ENCODE measurements around the gene ABTB2.

Gene ABTB2

DNA sequence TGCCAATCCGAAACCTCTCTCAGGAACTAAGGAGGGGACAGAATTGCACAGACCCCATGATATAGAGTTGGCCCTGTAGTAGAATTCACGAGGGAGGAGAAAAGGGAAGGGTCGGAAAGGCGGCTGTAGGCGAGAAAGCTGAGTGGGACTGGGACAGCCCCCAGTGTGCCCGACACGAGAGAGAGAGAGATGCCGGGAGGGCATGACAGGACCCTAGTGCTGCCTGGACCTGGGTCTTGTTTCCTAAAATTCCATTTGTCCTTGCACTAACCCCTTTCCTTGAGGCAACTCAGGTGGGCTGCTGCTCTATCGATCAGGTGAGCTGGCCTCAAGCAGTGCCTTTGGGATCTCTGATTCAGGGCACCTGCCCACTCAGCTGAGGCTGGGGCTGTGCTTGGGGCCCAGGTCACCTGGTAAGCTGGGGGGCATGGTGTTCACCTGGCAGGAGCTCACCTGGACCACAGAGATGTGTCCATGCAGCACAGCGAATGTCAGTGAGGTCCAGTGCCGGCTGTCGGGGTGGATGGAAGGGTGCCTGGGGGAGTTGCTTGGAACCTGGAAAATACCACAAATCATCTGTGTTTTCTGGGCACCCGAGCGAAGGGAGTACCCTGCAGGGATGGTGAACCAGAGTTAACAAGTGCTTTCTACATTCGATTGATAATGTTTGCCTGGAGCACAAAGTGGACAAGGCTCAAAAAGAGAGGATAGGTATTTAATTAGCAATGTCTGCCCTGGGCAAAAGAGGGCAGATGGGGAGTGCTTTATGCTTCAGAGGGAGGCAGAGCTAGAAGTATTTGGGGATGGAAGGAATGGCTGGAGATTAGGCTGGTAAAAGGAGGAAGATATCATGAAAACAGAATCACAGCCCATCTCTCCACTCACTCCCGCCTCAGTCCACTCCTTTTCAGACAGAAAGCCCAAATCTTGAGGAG lies 190.7 kb downstream of the ABTB2 start:
- DNase-seq (ENCODE audit: low read depth in 2 of 2): no peak

- DNase-seq (ENCODE audit: low read depth in 2 of 2): no peak
Measured at GRCh38 chr11:34165786-34166555, 191.8 kb downstream of the ABTB2 start.

- no peak for DNase-seq (ENCODE audit: low read depth in 2 of 2)
Measured at GRCh38 chr11:34165121-34165520, 192.7 kb downstream of the ABTB2 start.

GRCh38 chr11:34162856-34163255 lies 195.0 kb downstream of the ABTB2 start:
- DNase-seq (ENCODE audit: low read depth in 2 of 2): no peak

DNA sequence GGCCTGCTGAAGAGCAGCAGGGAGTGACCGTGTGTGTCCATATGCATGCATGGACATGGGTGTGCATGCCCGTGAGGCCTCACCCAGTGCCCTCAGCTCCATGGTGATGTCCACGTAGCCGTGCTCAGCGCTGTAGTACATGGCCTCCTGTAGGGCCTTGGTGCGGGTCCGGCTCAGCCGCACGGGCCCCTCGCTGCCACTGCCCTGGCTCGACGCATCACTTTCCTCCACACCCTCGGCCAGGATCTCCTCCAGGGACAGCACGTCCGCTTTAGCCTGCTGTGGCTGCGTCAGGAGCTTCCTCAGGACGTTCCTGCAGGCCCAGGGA lies 195.4 kb downstream of the ABTB2 start:
- DNase-seq (ENCODE audit: low read depth in 2 of 2): no peak

- DNase-seq (ENCODE audit: low read depth in 2 of 2): peak in 1 of 2 donors; percentile 7
Measured at GRCh38 chr11:34161812-34162492, 195.9 kb downstream of the ABTB2 start.

DNA sequence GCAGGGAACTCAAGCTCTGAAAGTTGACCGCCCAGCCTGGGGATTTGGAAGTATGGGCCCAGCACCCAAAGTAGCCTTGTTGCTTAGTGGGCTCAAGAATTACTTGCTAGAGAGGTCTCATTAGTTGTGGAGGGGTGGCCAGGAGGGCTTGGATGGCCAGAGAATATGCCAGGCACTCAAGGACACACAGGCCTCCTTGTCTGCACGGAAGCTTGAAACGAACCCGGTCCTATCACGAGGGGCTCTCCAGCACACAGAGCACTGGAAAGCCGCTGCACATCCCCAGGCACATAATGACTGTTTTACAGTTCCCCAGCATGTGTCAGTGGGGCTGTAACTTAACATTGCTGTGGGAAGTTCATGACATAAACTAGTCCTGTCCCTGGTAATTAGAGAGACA lies 196.4 kb downstream of the ABTB2 start:
- DNase-seq (ENCODE audit: low read depth in 2 of 2): no peak

- DNase-seq (ENCODE audit: low read depth in 2 of 2): no peak
Measured at GRCh38 chr11:34160791-34161190, 197.0 kb downstream of the ABTB2 start.

DNA sequence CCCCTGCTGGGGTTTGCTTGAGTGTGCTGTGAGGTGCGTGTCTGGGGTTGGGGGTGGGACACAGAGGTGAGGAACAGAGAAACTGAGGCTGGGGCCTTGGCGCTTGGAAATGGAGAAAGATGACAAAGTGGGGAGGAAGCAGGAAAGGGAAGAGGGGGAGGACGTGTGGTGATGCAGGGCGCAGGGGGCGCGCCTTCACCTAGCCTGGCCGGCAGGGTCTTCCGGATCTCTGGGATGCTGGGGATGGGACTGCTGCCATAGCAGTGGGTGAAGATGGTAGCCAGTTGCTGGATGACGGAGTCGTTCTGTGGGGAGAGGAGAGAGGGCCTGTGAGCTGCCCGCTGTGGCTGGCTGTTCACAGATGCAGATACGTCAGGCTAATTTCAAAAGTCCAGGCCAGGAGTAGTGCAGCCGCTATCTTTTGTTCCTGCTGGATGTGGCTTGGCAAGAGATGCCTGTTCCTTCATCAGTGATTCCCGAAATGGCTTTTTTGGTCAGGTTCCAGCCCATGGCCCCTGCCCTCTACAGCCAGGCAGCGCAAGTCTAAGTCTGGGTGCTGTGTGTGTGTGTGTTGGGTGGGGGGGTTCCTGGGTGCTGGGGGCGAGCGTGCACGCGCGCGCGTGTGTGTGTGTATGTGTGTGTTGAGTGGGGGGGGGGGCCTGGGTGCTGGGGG lies 197.6 kb downstream of the ABTB2 start:
- DNase-seq (ENCODE audit: low read depth in 2 of 2): no peak

GRCh38 chr11:34158661-34159060 lies 199.1 kb downstream of the ABTB2 start:
- no peak for DNase-seq (ENCODE audit: low read depth in 2 of 2)

DNA sequence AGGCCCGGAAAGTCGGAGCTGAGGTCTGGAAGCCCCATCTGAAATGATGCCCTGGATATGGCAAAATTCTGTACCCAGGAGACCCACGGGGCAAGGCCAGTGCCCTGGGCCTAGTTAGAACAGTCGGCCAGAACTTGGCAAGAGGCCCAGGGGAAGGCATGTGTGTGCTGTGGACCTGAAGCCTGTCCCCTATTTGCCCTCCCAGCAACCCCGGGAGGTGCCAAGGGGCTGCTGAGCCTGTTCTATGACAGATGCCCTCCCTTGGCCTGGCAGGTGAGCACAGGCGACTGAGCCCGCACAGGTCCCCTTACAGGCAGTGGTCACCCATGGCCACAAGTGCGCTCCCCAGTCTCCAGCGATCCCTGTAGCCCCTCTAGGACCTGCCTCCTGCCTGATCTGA lies 200.6 kb downstream of the ABTB2 start:
- DNase-seq (ENCODE audit: low read depth in 2 of 2): no peak

DNA sequence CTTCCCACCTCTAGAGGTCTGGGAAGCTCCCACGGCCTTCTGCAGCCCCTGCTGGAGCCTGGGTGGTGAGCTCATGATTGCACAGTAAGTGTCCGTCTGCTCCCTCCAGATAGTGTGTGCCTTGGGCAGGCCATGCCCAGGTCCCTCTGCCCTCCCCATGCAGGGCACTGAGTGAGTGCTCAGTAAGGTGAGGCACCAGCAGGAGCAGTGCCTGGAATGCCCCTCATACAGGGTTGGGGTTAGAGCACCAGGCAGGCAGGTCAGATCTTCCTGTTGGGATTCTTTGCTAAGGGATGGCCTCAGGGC lies 202.1 kb downstream of the ABTB2 start:
- DNase-seq (ENCODE audit: low read depth in 2 of 2): no peak

GRCh38 chr11:34155057-34155756 lies 202.6 kb downstream of the ABTB2 start:
- DNase-seq (ENCODE audit: low read depth in 2 of 2): no peak

DNA sequence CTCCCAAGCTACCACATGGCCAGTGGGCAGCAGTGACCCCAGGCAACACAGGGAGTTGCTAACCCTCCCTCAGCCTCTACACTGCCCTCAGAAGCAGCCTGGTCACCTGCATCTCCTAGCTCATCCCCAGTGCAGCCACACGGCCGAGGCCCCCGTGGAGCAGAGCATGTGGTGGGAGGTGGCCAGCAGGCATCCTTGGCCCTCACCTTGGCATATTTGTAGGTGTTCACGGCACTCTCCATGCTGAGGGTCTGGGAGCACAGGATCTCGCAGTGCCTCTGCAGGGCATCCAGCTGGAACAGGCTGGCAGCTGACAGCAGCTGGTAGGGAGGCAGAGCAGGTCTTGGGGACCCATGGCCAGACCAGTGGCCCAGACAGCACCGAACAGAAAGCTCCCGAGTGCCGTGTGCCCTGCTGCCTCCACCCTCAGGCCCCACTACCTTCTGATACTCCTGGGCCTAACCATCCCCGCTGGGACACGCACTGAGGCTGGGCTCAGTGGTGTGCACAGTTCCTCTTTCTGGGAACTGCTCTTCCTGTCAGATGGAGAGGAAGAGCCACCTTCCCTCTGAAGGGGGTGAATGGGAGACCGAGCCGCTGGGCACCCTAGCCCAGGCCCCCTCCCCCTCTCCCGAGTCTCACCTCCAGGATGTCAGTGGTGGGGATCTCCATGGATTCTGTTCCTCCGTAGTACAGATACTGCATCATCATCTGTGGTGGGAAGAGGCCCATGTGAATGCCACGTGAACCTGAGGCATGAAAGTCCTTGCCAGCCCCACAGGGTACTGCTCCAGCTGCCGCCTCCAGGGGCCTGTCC lies 203.5 kb downstream of the ABTB2 start:
- DNase-seq (ENCODE audit: low read depth in 2 of 2): no peak

DNA sequence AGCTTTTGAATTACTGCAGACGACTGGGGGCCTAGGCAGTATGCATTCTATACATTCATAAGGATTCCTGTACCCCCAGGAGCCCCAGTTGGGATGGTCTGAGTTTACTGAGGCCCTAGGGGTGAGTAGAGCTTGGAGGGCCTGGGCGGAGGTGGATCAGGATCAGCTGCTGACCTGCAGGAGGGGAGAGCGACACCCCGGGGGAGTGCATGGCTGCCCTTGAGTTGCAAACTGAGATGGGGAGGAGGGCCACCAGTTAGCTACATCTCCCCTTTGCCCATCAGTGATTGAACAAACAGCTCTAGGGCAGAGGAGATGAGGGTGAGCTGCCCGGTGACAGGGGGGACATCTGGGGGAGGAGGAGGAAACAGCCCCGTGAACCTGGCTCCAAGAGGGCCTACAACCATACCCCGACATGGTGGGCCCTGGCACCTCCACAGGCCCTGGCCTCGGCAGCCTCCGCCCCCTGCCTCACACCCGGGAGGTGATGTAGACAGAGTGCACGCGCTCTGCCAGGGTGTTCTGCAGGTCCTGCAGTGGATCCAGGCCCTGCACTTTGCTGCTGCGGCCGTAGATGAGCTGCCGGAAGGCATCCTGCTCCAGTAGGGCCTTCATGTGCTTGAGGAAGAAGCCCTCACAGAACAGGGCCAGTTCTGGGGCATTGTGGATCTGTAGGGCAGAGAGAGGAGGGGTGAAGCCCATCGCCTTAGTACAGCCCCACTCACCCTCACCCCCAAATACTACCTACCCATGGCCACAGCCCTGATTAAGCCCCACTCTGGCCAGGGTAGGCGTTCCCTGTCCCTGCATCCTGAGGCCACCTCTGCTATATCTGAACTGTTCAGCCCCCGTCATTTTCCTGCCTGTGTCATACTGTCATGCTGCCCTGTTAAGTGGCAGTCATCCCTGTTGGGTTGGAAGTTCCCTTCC lies 205.6 kb downstream of the ABTB2 start:
- DNase-seq (ENCODE audit: low read depth in 2 of 2): no peak

DNA sequence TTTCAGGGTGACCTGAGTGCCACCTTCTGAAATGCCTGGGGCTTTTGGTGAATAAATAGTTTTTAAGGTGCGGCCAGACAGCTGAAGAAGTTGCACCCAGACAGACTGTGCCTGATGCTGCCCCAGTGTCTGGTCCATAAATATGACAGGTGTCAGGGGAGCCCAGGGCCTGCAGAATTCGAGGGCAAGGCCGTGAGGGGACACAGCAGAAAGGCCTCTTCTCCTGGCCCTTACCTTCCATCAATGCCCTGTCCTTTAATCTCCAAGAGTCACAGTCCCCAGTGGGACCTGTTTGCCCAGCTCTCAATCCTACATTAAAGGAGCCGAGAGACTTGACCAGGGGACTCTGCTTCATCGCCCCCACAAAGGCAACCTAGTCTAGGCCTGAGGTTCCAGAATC lies 206.6 kb downstream of the ABTB2 start:
- DNase-seq (ENCODE audit: low read depth in 2 of 2): no peak

DNA sequence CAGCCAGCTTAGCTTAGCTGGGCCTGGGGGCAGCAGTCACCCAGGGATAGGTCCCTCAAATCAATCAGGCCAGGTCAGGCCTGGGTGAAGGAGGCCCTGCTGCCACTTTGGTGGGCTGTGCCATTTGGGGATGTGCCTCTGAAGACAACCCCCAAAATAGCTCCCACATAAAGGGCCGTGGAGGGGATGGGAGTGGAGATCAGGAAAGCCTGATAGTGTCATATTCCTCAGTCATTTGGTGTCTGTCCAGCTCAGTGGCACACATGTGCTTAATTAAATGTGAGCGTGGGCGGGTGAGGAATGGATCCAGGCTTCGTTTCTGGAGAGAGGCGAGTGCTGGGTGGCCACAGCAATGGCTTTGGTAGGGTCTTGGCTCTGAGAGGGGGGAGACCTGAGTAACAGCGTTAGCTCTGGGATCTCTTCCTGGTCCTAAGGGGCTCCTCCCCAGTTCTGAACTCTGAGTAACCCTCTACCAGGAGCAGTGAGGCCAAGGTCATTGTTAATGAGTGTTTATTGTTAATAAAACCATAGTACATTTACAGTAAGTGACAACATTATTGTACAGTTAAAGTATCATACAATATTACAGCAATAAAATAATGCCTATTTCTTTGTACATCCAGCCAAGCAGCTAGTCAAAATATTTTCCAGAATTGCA lies 207.2 kb downstream of the ABTB2 start:
- DNase-seq (ENCODE audit: low read depth in 2 of 2): no peak

DNA sequence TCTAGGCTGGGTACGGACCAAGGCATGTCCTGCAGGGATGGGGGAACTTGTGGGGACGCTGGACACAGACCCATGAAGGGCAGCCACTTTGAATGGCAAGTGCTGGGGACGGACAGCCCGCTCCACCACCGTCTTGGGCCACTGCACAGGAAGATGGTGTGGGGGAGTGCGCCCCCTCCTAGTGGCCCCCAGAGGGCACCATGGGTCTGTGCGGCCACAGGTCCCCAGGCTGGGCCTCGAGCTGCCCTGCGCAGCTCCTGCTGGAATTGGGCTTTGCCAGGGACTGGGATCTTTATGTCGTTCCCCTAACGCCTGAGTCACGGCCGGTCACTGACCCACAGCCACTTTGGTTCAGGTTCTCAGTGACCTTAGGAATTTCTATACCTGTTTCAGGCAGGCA lies 208.0 kb downstream of the ABTB2 start:
- DNase-seq (ENCODE audit: low read depth in 2 of 2): no peak

GRCh38 chr11:34149274-34149673 lies 208.5 kb downstream of the ABTB2 start:
- DNase-seq (ENCODE audit: low read depth in 2 of 2): no peak

All from stimulated activated CD4-positive, alpha-beta T cell treated with anti-CD3 and anti-CD28 coated beads, Interleukin-1b, Interleukin-23, amount 100 ng/mL, for 4 hours (primary cell).